ENCODE measurements around the gene NFIB. TPM values are rescaled to one million over a fixed set of nuclear protein-coding genes. Genes with fewer than 3 reads are reported as not detected.
A peak's percentile ranks its signal among the peaks of the same experiment; 100 is the strongest.

NFIB gene
- total RNA-seq, 4 donors from 2014 or later, result 24.0 to 40.9 (median 30.6) TPM

- Histone ChIP-seq H3K36me3 (no peaks in the 10 kb centered on the region), H3K9me3 (no peaks in the 10 kb centered on the region), H3K4me1 (peaks cover 83 to 97% of the 10 kb centered on the region in 2 donors), H3K4me3 (peak overlapping the region in 1 of 4 donors; percentile 3), H3K27me3 (no peaks in the 10 kb centered on the region), H3K27ac (peak overlapping the region; percentile 60 to 99 (median 95))
- ATAC-seq (peak in 1 of 2 donors; percentile 15), DNase-seq (no peak)
- TF ChIP-seq POLR2A (IDR thresholded peaks at IDR 0.05), result no peak
- TF ChIP-seq CTCF (IDR thresholded peaks at IDR 0.05 in 4 of 5, conservative IDR thresholded peaks at IDR 0.05 in 1 of 5), result no peak
- in situ Hi-C loops (cut with MboI; ENCODE audit: low sequenced_read_pairs in 4 of 4), result no loop called here
- intact Hi-C loops (cut with DNase I; ENCODE audit: low total_unique reads), result no loop called here
Observed at GRCh38 chr9:14298601-14299022, 15.3 kb downstream of the NFIB start.

- intact Hi-C loops (cut with DNase I; ENCODE audit: low total_unique reads), result no loop called here
- H3K9me3 ChIP-seq, result no peaks in the 10 kb centered on the region
- peak overlapping the region; percentile 20 to 99 (median 60) for H3K27ac ChIP-seq
- TF ChIP-seq POLR2A (IDR thresholded peaks at IDR 0.05), result no peak
- no peak for TF ChIP-seq CTCF (IDR thresholded peaks at IDR 0.05 in 4 of 5, conservative IDR thresholded peaks at IDR 0.05 in 1 of 5)
- ATAC-seq (peak in 1 of 2 donors; percentile 39), DNase-seq (peak in 1 of 2 donors; percentile 69)
- no peak overlapping the region for H3K4me3 ChIP-seq
- no peaks in the 10 kb centered on the region for H3K27me3 ChIP-seq
- H3K4me1 ChIP-seq, result peaks cover 78 to 81% of the 10 kb centered on the region in 2 donors
- in situ Hi-C loops (cut with MboI; ENCODE audit: low sequenced_read_pairs in 4 of 4), result no loop called here
- no peaks in the 10 kb centered on the region for H3K36me3 ChIP-seq
Observed at GRCh38 chr9:14296495-14297113, 17.3 kb downstream of the NFIB start.

GRCh38 chr9:14294659-14295058 lies 19.3 kb downstream of the NFIB start:
- intact Hi-C loops (cut with DNase I; ENCODE audit: low total_unique reads) (no loop called here), in situ Hi-C loops (cut with MboI; ENCODE audit: low sequenced_read_pairs in 4 of 4) (no loop called here)
- Histone ChIP-seq H3K27ac (peak overlapping the region in 3 of 4 donors; percentile 15 to 51 (median 44)), H3K4me3 (no peak overlapping the region), H3K4me1 (peaks cover 61 to 64% of the 10 kb centered on the region in 2 donors), H3K27me3 (no peaks in the 10 kb centered on the region), H3K36me3 (no peaks in the 10 kb centered on the region), H3K9me3 (no peaks in the 10 kb centered on the region)
- no peak for TF ChIP-seq POLR2A (IDR thresholded peaks at IDR 0.05)
- no peak for TF ChIP-seq CTCF (IDR thresholded peaks at IDR 0.05 in 4 of 5, conservative IDR thresholded peaks at IDR 0.05 in 1 of 5)
- DNase-seq (no peak), ATAC-seq (peak in 1 of 2 donors; percentile 67)

GRCh38 chr9:14293801-14294200 lies 20.1 kb downstream of the NFIB start:
- Histone ChIP-seq H3K4me1 (peaks cover 55 to 58% of the 10 kb centered on the region in 2 donors), H3K27me3 (no peaks in the 10 kb centered on the region), H3K4me3 (no peak overlapping the region), H3K27ac (peak overlapping the region; percentile 15 to 51 (median 34)), H3K36me3 (no peaks in the 10 kb centered on the region), H3K9me3 (no peaks in the 10 kb centered on the region)
- in situ Hi-C loops (cut with MboI; ENCODE audit: low sequenced_read_pairs in 4 of 4) (no loop called here), intact Hi-C loops (cut with DNase I; ENCODE audit: low total_unique reads) (no loop called here)
- TF ChIP-seq CTCF (IDR thresholded peaks at IDR 0.05 in 4 of 5, conservative IDR thresholded peaks at IDR 0.05 in 1 of 5) (no peak), POLR2A (IDR thresholded peaks at IDR 0.05) (no peak)
- no peak for ATAC-seq
- no peak for DNase-seq
